SH-SY5Y (cell line): ENCODE data around the gene NTRK2.

Experiments used
- GATA2 ChIP-seq: IDR thresholded peaks from 2 replicates; pipeline ENCODE4 v1.6.1; 2011; ENCODE audit warnings: mild to moderate bottlenecking, low read depth, low read length
- GATA3 ChIP-seq: IDR thresholded peaks from 2 replicates; pipeline ENCODE4 v1.6.1; 2011; ENCODE audit warnings: low read depth, mild to moderate bottlenecking, low read length, moderate library complexity

GRCh38 chr9:84807870-84808390, 138.4 kb downstream of the NTRK2 start:
- no peak for TF ChIP-seq GATA2
- no peak for TF ChIP-seq GATA3
